ENCODE results near the gene TOR4A.

GRCh38 chr9:137280474-137281344 is 3.2 kb downstream of the TOR4A start:
- TF ChIP-seq EP300 (IDR thresholded peaks at IDR 0.05), result no peak
- TF ChIP-seq CTCF (IDR thresholded peaks at IDR 0.05), result no peak
